Bone marrow (tissue), 2 donors: ENCODE results near the gene C1orf74.

ENCODE experiments used
- DNase-seq, 2 donors: peaks; one replicate each; lab custom pipeline; 2025; lab: John Stamatoyannopoulos, UW

The C1orf74 gene

DNA sequence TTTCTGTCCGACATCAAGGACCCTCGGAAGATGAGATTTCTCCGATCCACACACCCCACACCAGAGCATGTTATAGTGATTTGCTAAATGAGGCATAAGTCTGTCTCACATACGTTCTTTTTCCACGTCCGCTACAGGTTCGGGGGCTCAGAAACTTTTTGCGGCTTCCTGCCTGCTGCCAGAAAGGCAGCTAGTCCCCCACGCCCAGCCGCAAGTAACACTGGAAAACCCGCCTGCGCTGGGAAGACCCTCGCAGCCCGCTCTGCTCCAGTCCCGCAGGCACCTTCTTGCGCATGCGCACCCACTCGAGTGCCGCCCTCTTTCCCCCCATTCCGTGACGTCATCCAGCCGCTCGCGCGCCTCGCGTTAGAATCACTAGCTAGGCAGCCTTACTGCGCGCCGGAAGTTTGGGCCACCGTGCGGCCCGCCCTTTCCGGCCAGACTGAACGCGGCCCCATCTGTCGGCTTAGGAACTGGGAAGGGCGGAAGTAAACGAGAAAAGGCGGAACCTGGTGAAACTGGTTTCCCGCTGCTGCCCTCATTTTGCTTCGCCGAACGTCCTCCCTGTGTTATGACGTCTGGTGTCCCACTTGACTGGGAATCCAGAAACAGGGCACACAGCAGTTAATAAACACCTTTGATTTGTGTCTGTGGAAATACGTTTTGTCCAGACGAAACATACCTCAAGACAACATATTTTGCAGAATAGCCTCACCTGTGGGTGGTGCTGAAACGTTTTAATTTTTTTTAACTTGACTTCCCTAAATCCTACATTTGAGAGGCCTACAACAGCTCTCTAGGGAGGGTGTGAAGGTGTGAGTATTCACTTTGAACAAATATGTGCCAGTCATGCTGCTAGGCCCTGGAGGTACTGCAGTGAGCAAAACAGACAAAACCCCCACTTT, at the start of gene C1orf74:
C1orf74 (minus strand) TSS at position 295 of the 905 bp plus-strand sequence. CDS start 925 bp downstream, outside the sequence.
- peak; percentile 96 to 99 for DNase-seq

DNA sequence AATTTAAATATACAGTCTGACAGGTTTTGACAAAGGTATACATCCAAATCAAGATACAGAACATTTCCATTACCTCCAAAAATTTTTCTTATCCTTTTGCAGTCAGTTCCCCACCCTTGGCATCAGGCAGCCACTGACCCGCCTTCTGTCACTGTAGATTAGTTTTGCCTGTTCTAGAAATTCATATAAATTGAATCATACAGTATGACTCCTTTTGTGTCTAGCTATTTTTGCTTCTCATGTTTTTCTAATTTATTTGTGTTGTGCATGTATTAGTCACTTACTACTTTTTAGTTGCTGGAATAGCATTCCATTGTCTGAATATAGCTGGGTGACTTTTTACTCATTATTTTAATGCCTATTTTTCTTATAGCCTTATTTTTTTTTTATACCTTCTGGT, 47.3 kb upstream of the C1orf74 start:
- DNase-seq, result no peak

DNA sequence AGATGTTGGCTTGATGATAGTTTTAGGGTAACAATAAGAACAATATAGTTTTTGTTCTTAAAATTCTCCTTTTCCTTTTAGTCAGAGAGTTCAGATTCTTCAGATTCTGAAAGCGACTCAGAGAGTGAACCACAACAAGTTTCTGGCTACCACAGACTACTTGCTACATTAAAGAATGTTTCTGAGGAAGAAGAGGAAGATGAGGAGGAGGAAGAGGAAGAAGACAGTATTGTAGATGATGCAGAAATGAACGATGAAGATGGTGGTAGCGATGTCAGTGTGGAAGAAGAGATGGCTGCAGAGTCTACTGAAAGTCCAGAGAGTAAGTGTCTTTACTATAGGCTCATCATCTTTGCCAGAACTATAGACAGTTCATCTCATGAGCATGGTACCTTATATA, 46.4 kb upstream of the C1orf74 start:
- no peak for DNase-seq

DNA sequence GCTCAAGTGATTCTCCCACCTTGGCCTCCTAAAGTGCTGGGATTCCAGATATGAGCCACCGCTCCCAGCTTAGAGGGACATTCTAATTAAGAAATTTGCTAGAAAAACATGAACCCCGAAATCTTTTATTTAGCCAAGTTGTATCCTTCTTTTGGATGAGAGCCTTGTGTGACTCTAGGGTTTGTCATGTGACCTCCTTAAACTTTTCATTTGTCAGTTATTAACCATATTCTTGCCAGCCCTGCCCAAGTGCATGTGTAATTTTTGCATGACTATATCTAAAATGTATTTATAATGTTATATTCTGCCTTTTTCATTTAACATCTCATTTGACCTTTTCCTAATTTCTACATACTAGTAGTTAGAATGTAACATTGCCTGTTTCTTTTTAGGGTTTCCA, 45.4 kb upstream of the C1orf74 start:
- no peak for DNase-seq

DNA sequence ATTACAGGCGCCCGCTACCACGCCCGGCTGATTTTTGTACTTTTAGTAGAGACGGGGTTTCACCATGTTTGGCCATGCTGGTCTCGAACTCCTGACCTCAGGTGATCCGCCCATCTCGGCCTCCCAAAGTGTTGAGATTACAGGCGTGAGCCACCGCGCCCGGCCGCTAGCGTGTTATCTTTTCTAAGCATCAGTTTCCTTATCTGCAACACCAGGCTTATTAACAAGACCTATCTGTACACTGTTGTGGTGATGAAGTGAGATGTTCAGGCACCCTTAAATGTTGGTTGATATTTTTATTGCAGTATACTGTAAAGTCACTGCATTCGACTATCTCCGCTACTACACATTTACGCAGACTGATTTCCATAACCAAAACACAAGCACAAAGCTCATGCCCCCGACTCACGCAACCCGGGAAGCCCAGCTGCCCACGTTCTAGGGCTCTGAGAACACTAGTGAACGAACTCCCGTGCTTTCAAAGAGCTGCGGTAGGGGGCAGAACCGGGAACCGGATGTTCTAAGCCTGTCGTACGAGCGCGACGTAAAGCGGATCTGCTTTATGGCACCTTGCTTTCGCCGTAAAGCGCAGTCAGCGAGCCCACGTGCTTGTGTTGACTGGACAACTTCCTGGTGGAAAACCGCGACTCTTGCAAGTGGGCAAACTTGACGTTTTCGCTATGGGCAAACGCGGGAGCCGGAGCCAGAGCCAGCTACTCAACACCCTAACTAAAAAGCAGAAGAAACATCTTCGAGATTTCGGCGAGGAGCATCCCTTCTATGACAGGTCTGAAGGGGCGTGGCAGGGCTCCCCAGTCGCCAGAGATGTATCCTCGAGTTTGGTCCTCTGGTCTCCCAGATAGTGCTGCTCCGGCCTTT, 43.3 kb upstream of the C1orf74 start, which contains the start of gene UTP25:
UTP25 (plus strand) TSS at position 589 of the 879 bp plus-strand sequence; CDS start at position 681, 92 bp downstream.
- peak; percentile 64 to 94 for DNase-seq

DNA sequence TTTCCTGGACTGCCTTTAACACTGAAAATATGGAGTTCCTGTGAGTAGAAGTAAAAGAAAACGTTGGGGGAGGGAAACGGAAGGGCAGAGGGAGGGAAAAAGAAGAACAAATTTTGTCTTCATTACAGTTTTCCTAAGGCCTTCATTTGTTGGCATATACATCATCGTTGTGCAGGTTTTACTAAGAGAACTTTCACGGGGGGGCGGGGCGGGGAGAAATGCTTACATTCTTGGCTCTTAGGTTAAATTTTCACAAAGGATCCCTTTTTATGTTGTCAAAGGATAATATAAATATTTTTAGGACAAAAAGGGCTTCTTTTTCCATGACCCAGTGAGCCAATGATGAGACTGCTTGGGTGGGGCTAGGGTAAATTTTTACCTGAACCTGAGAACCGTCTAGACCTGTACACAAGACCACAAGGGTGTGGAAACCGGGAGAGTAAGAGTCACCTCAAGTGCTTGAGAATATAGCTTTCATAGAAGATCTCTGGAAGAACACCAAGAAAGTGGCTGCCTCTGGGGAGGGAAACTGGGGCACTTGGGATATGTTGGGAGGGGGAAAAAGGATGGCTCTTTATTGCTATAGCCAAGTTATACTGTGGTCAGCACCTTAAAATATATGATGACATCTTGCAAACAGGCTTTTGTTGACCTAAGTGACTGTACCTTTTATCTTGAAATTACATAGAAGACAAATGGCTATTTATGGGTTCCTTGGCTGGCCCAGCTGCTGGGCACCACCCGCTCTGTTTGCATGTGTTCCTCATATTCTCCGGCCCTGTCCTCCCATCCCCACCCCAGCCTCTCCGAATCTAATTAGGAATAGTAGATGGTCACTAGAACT, 41.5 kb upstream of the C1orf74 start:
- DNase-seq, result no peak

DNA sequence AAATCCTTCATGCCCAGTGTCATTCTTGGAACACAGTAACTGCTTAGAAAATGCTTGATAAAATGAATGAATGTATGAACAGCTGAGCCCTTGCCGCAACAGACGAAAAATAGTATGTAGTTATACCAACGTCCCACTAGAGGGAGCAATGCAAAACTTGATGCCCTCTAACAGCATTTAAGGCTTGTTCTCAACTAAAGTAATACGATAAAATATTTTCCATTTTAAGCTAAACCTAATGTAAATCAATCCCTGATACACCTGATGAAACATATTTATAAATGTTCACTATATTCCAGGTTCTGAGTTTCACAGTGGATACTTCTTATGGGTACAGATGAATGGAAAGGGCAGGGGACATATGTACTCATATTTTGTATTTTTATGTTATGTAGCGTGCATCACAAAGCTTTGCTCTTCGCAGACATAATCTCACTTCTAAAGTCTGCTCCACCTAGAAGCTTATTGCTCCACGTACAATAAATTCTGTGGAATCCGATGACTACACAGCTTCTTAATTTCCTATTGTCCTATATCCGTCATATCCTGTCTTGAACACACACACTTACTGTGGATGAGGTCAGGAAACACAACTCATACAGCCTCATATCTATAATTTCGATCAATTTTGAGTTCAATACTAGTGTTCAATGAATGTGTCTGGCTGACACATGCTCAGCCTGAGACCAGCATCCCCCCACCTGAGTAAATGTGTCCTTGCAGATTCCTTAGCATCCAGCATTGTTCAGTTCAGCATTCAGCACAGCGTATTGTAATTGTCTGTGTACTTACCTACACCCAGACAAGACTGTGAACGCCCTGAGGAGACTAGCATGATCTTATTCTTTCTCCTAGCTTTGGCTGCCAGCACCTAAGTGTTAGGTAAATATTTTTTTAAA, 39.0 kb upstream of the C1orf74 start:
- peak in 1 of 2 donors; percentile 39 for DNase-seq

DNA sequence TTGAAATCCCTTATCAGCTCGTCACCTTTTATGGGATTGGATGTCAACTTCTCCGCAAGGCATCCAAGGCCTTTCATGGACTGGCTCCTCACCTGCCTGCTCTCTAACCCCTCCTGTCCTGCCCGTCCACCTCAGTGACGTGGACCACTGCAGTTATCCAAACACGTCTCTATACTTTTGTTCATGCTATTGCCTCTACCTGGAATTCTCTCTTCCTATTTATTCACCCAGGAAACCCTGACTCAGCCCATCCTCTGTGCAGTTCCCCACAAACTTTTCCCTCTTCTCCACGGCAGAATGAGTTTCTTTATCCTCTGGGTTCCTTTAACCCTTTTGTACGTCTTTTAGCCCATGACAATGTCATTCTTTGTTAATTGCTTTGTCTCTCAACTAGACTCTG, 38.3 kb upstream of the C1orf74 start:
- DNase-seq, result no peak

DNA sequence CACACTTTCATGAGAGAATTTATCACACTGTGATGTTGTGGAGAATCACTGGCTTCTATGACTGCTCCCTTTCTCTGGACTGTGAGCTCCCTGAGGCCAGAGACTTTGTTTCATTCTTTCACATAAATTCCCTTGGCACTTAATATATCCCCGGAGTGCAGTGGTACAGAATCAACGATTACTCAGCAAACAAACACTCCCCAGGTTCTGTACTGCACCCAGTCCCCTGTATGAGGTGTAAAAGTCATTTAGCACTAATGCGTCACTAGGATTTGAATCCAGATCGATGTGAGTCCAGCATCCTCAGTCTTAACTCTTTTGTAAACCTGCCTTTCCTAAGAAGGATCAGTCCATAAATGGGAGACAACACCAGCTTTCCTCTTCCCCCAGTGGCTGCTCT, 36.6 kb upstream of the C1orf74 start:
- DNase-seq, result no peak

DNA sequence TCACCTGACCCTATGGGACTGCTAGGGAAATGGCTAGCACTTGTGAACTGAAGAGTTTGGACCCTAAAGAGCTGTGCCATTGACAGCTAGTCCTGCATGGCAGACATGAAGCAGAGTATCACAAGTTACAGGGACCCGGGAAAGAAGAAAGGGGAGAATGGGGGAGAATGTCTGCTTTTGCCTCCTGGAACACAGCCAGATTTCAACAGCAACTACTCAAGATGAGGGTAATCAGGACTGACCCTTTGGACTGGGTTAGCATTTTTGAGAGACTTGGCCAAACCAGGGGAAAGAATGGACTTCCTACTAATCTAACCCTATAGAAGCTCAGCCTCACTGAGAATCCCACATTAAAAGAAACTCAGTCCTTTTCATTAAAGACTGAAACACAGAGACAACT, 34.7 kb upstream of the C1orf74 start:
- no peak for DNase-seq

DNA sequence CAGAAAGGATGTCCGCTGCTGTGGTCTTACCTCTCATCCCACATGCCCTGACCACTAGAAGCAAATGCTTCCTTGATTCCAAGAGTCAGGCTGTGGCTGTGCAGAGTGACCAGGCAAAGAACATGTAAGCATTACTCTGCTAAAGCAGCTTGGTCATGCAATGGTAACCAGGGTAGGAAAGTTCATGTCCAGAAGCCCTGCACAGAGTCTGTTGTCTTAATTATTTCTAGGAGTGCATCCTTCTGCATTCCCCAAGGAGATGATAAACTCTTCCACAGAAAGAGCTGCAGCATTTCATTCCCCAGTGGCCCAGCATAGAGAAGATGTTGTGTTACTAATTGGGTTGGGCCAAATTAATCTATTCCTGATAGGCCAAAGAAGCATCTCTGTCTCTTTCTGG, 33.3 kb upstream of the C1orf74 start:
- no peak for DNase-seq

DNA sequence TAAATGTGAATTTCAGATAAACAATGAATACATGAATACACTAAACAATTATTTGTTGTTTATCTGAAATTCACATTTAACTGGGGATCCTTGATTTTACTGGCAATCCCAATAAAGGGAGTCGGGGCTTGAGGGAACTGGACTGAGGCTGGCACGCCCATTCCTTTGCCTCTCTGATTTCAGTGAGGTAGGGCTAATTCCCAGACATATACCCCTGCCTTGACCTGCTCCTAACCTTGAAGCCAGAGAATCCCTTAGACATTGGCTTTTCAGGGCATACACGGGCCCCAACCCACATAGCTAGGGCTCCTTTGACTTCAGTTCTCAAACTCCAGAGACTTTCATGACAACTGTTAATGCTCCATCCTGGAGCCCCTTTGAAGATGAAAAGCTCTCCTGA, 32.6 kb upstream of the C1orf74 start:
- no peak for DNase-seq

DNA sequence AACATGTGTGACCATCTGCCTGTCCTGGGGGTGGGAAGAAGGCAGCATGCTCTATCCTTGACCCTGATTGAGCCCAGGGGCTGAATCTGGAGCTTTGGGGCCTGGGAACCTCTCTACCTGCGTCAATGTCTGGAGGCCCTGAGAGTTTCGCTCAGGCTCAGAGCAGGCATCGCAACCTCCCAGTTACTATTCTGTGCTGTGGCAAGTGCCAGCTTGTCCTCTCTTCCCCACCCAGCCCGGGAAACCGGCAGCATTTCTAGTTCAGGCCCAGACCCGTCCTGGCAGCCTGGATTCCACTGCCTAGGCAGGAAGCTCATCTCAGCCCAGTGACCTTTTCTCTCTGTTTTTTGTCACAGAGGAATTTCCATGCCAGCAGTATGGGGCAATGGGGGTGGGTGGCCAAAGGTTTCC, 31.6 kb upstream of the C1orf74 start:
- no peak for DNase-seq

DNA sequence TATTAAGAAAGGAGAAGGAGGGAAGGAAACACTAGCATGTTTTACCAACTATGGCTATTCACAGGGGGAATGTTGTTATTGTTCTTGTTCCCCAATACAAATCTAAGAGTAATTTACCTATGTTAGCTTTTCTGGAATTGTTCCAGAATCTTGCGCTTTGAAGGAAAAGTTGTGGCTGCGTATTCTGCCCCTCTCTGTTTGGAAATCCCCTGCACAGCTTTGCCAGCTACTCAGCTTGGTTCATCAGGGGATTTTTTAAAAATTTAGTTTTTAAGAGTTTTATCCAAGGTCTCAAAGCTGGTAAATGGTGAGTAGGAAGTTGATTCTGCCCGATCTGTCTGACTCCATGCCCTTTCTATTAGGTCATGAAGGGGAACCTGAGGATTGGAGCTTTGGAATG, 31.1 kb upstream of the C1orf74 start:
- DNase-seq, result no peak

DNA sequence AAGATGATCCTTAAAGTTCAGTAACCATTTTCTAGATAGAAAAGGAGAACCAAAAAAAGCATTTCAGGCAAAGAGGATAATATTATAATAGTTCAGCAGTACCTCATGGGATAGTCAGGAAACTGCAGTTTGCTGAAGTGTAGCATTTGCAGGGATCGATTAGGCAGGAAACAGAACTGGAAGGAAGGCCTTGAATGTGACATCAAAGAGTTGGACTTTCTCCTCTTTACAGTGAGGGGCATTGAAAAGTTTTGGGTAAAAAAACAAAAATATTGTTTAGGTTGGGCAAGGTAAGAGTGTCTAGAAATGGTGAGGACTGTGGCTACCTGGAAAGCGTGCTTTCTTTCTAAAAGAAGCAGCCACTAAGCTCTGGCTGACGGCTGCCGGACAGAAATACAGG, 29.5 kb upstream of the C1orf74 start:
- no peak for DNase-seq

DNA sequence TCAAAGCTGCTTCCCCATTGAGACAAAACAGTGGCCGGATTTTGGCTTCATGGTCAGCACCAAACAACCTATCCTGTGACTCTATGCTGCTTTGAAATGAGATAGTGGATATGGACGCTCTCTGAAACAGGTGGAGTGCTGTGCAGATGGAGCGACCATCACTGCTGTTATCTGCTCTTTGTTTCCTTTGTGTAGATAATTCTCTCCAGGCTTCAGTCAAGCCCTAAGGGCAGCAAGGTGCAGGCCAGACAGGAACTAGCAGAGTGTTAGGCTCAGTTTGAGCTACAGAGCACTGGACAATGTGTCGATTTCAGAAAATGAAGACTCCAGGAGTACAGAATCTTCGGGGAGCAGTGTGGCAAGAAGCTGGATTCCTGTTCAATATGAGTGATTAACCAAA, 26.4 kb upstream of the C1orf74 start:
- no peak for DNase-seq

DNA sequence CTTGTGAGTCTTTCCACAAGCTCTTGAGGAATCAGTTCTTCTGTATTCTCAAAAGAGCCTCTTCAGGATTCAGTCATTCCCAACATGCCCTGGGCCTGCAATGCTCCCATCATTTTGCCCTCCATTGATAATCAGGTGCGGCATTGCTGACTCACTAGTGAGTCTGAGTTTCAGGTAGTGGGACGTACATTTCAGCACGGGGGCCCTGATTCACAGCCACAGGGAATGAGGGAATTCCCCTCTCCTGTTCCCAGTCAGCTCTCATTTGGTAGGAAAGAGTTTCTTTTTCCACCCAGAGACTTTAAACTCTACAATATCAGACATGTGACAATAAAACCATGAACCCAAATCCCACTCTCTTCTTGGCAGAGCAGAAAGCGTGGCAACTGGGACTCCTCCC, 25.3 kb upstream of the C1orf74 start:
- no peak for DNase-seq

DNA sequence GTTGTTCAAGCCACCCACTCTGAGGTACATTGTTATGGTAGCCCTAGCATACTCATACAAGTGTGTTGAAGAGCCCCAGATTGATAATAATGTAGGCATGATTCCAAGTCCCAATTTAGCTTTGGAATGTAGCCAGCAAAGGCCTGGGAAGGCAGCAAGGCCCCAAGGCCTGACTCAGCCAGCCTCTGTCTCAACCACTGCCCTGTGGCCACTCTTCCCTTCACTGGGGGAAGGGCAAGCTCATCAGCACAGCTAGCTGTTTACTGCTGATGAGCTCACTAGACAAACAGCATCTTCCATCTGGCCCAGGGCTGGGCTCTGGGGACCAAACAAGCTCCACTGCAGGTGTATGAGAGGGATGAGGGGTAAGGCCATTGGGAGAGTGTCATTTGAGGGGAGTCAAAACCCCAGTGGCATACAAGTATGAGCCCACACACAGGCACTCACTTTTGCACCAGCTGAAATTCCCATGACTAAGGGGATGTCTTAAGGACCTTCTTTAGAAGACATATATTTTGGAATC, 23.8 kb upstream of the C1orf74 start:
- DNase-seq, result no peak

DNA sequence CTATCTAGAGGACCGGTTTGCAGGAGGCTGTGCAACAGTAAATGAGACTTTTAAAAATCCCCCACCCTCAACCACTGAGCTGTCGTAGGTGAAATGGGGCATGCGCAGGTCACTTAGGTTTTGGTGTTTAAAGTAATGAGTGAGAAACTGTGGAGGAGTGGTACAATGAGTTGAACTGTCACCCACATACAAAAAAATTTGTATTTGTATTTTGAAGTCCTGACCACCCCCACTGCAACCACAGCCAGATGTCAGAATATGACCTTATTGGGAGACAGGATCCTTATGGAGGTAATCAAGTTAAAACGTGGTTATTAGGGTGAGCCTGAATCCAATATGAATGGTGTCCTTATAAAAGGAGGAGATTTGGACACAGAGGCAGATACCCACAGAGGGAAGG, 23.1 kb upstream of the C1orf74 start:
- DNase-seq, result no peak
